Neural progenitor cell (in vitro differentiated cells): Measurements from ENCODE around the gene CDH13.

Source experiments
- EZH2 ChIP-seq: fragments of 200-600 bp; sonication (generic); IDR thresholded peaks from 2 replicates; pipeline ENCODE4 v1.6.1; 2017; ENCODE audit warnings: antibody characterized with exemption, mild to moderate bottlenecking, moderate library complexity
- EZH2phosphoT487 ChIP-seq: fragments of 200-600 bp; sonication (generic); IDR thresholded peaks from 2 replicates; pipeline ENCODE4 v1.6.1; 2017; ENCODE audit warnings: antibody characterized with exemption
- TF ChIP-seq, protein P1 (sequence below): fragments of 200-600 bp; sonication (generic); IDR thresholded peaks from 2 replicates; pipeline ENCODE4 v1.5.1; 2017; ENCODE audit warnings: antibody characterized with exemption, mild to moderate bottlenecking

DNA sequence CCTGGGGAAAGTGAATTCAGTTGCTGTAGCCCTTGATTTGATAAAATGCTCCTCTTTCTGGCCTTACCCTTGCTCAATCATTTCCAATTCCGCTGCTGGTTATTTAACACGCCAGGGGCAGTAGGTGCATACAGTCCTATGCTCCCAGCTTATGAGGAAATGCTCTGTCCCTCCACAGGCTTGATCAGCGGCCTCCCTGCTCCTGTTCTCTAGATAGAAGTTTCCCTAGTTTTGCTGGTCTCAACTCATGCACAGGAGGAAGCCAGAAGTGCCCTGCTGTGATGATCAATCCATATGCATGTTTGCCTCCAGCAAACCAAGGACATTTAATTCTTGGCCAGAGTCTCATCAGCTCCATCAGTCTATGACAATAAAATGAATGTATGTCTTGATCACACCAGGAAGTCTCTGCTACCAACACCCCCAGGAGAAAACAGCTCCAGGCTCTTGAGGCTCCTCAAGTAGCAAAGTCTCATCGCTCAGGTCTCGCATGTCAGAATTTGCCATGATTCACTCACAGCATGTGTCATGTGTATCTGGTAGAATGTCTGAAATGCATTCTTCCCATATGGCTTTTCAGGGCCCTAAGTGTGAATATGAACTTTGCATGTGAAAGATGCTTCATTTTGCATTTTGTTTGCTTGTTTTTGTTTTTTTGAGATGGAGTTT is 208.9 kb downstream of the CDH13 start:
- TF ChIP-seq, protein P1, sequence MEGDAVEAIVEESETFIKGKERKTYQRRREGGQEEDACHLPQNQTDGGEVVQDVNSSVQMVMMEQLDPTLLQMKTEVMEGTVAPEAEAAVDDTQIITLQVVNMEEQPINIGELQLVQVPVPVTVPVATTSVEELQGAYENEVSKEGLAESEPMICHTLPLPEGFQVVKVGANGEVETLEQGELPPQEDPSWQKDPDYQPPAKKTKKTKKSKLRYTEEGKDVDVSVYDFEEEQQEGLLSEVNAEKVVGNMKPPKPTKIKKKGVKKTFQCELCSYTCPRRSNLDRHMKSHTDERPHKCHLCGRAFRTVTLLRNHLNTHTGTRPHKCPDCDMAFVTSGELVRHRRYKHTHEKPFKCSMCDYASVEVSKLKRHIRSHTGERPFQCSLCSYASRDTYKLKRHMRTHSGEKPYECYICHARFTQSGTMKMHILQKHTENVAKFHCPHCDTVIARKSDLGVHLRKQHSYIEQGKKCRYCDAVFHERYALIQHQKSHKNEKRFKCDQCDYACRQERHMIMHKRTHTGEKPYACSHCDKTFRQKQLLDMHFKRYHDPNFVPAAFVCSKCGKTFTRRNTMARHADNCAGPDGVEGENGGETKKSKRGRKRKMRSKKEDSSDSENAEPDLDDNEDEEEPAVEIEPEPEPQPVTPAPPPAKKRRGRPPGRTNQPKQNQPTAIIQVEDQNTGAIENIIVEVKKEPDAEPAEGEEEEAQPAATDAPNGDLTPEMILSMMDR: no peak
- TF ChIP-seq EZH2: no peak
- TF ChIP-seq EZH2phosphoT487: no peak
